Superior temporal gyrus (tissue), 1 donor: ENCODE measurements around the gene CTSF.

Experiments
- DNase-seq: peaks from one replicate; pipeline ENCODE4 v3.0.0-alpha.2; 2016; ENCODE audit errors: extremely low spot score

The CTSF gene

DNA sequence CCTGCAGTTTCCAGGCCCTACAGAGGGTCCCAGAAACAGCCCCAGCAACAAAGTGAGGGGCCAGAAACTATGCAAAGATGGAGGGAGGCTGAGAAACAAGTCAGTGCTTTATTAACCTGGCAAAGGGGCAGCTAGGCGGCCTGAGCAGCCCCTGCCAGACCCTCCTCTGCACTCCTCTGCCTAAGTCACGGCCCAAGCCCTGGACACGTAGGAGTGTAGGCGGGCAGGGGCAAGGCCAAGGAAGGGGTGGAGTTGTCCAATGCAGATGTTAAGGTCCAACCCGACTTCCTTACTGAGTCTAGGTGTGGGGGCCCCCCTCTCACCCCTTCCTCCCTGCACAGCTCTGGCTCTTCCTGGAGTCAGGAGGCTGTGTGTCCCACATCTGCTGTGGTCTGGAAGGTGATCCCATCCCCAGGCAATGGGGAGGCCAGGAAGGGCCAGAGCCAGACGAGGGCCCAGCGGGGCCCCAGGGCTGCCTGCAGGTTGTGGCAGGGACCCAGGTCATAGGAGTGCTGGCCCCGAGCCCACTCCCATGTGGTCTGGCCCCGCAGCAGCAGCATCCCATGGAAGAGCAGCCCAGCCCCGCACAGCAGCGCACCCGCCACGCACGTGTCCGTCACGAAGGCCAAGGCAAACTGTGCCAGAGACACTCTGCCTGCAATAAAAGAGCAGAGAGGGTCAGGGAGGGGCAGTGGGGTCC, 29.1 kb downstream of the CTSF start:
- DNase-seq: no peak

DNA sequence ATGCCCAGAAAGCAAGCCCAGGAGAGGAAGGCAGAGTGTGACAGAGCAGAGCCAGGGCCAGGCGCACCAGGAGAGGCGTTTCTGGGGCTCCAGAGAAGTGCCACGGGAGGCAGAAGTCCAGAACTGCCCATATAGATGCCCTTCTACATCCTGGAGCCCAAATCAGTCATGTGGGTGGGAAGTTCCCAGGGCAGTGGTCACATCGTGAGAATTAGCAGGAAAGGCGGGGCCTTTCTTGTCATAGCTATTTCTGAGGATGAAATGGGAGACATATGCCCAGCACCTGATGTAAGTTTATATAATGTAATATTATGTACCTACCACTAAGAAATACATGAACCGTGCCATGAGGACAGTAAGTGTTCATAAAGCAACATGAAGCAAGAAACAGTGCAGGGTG, 35.6 kb downstream of the CTSF start:
- DNase-seq: no peak

DNA sequence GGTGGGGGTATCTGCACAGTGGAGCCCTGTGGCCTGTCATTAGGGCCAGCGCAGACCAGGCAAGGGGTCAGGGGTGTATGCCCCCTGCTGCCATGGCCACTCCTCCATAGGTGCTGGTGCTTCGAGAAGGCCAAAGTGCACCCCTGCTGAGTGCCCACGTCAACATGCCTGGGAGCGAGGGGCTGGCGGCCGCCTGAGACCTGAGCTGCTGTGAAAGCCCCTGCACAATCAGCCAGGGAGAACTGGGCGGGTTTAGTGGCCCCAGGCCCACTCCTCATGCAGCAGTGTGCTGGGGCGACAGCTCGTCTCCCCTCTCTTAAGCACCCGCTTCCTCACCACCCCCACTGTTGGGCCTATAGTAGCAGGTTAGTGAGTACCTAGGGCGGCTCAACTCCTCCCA, 36.6 kb downstream of the CTSF start:
- DNase-seq: no peak

DNA sequence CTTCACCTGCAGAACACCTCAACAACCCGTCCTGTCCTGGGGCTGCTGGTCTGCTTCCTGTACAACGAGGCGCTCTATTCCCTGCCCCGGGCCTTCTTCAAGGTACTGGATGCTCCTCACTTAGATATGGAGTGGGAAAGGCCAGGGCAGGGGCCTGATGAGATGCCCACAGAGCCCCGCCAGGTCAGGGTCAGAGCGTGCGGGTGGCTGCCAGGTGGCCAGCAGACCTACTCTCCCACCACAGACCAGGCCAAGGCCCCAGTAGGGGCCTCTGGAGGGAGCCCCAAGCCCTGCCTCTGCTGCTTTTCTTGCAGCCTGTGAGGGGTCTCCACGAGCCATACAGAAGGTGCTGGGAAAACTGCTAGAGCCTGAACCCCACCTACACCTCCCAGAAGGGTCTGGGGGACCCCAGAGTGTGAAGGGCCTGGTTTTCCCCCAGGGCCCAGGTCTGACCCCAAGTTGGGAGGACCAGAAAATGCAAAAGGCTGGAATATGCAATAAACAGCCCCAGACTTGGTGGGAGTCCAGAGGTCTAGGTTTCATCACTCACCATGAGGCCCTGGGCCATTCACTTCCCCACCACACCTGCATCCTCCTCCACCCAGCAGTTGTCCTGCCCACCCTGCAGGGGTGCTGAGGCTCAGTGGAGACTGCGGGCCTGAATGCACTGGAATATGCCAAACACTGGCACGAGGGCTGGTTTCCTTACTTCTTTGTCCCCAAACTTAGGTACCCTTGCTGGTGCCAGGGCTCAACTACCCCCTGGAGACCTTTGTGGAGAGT, 37.3 kb downstream of the CTSF start:
- no peak for DNase-seq

DNA sequence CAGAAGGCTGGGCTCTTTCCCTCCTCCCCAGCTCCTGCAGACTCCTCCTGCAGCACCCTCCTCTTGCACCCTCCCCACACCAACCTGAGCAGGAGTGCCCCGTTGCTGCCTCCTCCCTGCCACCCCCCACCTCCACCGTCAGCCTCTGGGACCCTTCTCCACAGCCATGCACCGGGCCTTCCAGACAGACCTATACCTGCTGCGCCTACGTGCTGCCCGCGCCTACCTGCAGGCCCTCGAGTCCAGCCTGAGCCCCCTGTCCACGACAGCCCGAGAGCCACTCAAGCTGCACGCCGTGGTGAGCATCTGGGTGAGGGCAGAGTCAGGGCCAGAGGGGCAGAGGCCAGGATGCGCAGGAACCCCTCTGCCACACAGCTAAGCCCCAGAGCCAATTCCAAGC, 38.8 kb downstream of the CTSF start:
- DNase-seq: no peak

DNA sequence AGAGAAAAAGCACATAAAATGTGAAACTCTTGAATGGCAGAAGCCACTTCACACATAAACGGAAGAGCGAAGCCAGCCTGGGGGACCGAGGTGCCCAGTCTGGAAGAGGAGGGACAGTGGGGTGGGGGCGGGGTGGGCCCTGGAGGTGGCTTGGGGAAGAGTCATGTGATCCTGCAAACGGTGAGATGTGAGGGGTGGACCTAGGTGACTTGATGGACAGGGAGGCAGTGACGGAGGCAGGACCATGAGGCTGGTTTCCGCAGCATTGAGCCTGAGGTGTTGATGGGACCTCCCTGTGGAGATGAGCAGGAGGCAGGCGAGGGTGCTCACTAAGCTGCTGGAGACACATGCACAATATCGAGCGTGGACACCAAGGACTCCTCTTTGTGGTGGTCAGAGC, 39.3 kb downstream of the CTSF start:
- DNase-seq: no peak

DNA sequence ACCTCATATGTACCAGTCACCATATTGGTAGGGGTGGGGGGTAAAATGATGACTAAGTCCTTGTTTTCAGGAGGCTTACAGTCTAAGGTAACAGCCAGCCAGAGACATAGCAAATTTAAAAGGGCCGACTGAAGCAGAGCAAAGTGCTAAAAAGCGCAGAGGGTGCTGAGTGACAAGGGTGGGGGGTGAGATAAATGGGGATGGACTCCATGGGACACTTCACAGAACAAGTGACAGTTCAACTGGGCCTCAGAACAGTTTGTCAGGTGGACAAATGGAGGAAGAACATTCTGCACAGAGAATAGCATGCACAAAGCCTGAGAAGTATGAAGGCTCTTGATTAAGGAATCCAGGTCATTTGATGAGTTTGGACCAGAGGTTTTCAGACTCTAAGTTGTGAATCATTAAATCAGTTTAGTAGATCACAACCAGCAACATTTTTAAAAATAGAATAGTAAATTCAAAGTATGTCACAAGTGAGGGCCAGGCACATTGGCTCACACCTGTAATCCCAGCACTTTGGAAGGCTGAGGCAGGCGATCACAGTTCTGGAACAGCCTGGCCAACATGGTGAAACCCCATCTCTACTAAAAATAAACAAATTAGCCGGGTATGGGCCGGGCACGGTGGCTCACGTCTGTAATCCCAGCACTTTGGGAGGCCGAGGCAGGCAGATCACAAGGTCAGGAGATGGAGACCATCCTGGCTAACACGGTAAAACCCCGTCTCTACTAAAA, 43.9 kb downstream of the CTSF start:
- no peak for DNase-seq

DNA sequence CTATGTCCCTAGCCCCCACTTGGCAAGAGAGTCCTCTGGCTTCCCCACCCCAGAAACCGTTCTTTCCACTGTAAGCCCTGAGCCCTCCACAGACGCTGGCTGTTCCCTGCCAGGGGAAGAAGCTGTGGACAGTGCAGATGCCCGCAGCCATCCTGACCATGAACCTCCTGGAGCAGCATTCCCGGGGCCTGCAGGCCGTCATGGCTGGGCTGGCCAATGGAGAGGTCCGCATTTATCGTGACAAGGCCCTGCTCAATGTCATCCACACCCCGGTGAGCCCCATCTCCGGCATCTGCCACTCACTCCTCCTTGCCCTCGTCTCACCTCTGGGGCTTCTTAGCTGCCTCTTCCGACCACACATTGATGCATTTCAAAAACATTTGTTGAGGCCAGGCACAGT, 44.8 kb downstream of the CTSF start:
- no peak for DNase-seq
